Subcutaneous adipose tissue (tissue), 4 donors: ENCODE measurements around the gene QKI. TPM values are rescaled to one million over a fixed set of nuclear protein-coding genes. Genes with fewer than 3 reads are reported as not detected.

ENCODE experiments used
- CTCF ChIP-seq: fragments of 450-650 bp; IDR thresholded peaks from one replicate; pipeline ENCODE4 v1.5.1; 2016; ENCODE audit warnings: low read depth, mild to moderate bottlenecking, control low read depth, antibody characterized with exemption, moderate library complexity
- total RNA-seq, 4 donors: library from RNA; depleted of rRNA; stranded (reverse); fragments of >200 nt; gene quantifications; one replicate each; pipeline ENCODE4 v1.1.0, GENCODE V29; 2016

The QKI gene
- total RNA-seq, 4 donors from 2014 or later, result 218 to 368 (median 266) TPM

GRCh38 chr6:163384510-163384909 lies 30.0 kb upstream of the QKI start:
- TF ChIP-seq CTCF, result no peak

GRCh38 chr6:163386329-163386908 lies 28.1 kb upstream of the QKI start:
- TF ChIP-seq CTCF, result no peak

GRCh38 chr6:163387317-163387716 lies 27.2 kb upstream of the QKI start:
- TF ChIP-seq CTCF, result no peak

GRCh38 chr6:163389354-163389753 lies 25.2 kb upstream of the QKI start:
- TF ChIP-seq CTCF, result no peak

GRCh38 chr6:163390770-163391169 lies 23.7 kb upstream of the QKI start:
- TF ChIP-seq CTCF, result no peak

GRCh38 chr6:163391985-163392384 lies 22.5 kb upstream of the QKI start:
- TF ChIP-seq CTCF, result no peak

GRCh38 chr6:163392533-163392932 lies 22.0 kb upstream of the QKI start:
- TF ChIP-seq CTCF, result no peak

- no peak for TF ChIP-seq CTCF
Observed at GRCh38 chr6:163393923-163394322, 20.6 kb upstream of the QKI start.
